Peyer's patch (tissue), 4 donors: Measurements from ENCODE around the gene IFT172. TPM values are rescaled to one million over a fixed set of nuclear protein-coding genes. Genes with fewer than 3 reads are reported as not detected.
A peak's percentile ranks its signal among the peaks of the same experiment; 100 is the strongest.

ENCODE experiments used
- DNase-seq, 3 donors: peaks; one replicate each; pipeline ENCODE4 v3.0.0-alpha.2; 2017 to 2019
- H3K27ac ChIP-seq, 4 donors: fragments of 200-600 bp; sonication (generic); one replicate each; pipeline ENCODE4 v1.5.1; 2016 to 2019
- H3K27me3 ChIP-seq, 2 donors: fragments of 200-600 bp; sonication (generic); one replicate each; pipeline ENCODE4 v1.5.1; 2019
- H3K36me3 ChIP-seq, 3 donors: fragments of 200-600 bp; sonication (generic); one replicate each; pipeline ENCODE4 v1.5.1; 2016 to 2019
- H3K4me1 ChIP-seq, 4 donors: fragments of 200-600 bp; sonication (generic); one replicate each; pipeline ENCODE4 v1.5.1; 2016 to 2019
- H3K4me3 ChIP-seq, 4 donors: fragments of 200-600 bp; sonication (generic); 1 replicate in 3 of 4; 2 replicates in 1 of 4; pipeline ENCODE4 v1.5.1; 2016 to 2019; ENCODE audit warnings: mild to moderate bottlenecking in 1 of 4
- H3K9me3 ChIP-seq, 4 donors: fragments of 200-600 bp; sonication (generic); one replicate each; pipeline ENCODE4 v1.5.1; 2016 to 2019; ENCODE audit warnings: mild to moderate bottlenecking in 1 of 4
- POLR2A ChIP-seq, 2 donors: fragments of 450-650 bp; IDR thresholded peaks; one replicate each; pipeline ENCODE4 v1.5.1; 2017; ENCODE audit warnings: antibody characterized with exemption in 2 of 2, mild to moderate bottlenecking in 2 of 2, moderate library complexity in 2 of 2
- total RNA-seq, 4 donors: library from RNA; depleted of rRNA; stranded (reverse); fragments of >200 nt; gene quantifications; one replicate each; pipeline ENCODE4 v1.1.0, GENCODE V29; 2016
- TF ChIP-seq, protein P1 (sequence below), 6 experiments: fragments of 450-650 bp in 4 of 6; fragments of 200-600 bp in 2 of 6; sonication (generic) in 1 of 6; IDR thresholded peaks; one replicate each; pipeline ENCODE4 v1.5.1; 2017 to 2019; ENCODE audit warnings: antibody characterized with exemption in 6 of 6, mild to moderate bottlenecking in 3 of 6, moderate library complexity in 1 of 6

The IFT172 gene
- total RNA-seq, 4 donors from 2014 or later, result 38.8 to 86.5 (median 65.3) TPM

GRCh38 chr2:27420996-27421395, 68.5 kb downstream of the IFT172 start:
- Histone ChIP-seq H3K36me3 (no peaks in the 10 kb centered on the region), H3K4me1 (peaks cover 0 to 4% (median 0%) of the 10 kb centered on the region in 4 donors), H3K9me3 (no peaks in the 10 kb centered on the region), H3K4me3 (no peak overlapping the region), H3K27ac (no peak overlapping the region), H3K27me3 (no peaks in the 10 kb centered on the region)
- no peak for DNase-seq
- TF ChIP-seq POLR2A (IDR thresholded peaks at IDR 0.05), result no peak
- TF ChIP-seq, protein P1, sequence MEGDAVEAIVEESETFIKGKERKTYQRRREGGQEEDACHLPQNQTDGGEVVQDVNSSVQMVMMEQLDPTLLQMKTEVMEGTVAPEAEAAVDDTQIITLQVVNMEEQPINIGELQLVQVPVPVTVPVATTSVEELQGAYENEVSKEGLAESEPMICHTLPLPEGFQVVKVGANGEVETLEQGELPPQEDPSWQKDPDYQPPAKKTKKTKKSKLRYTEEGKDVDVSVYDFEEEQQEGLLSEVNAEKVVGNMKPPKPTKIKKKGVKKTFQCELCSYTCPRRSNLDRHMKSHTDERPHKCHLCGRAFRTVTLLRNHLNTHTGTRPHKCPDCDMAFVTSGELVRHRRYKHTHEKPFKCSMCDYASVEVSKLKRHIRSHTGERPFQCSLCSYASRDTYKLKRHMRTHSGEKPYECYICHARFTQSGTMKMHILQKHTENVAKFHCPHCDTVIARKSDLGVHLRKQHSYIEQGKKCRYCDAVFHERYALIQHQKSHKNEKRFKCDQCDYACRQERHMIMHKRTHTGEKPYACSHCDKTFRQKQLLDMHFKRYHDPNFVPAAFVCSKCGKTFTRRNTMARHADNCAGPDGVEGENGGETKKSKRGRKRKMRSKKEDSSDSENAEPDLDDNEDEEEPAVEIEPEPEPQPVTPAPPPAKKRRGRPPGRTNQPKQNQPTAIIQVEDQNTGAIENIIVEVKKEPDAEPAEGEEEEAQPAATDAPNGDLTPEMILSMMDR (IDR thresholded peaks at IDR 0.05), result no peak

- no peak for DNase-seq
- no peaks in the 10 kb centered on the region for H3K9me3 ChIP-seq
- H3K36me3 ChIP-seq, result no peaks in the 10 kb centered on the region
- H3K4me3 ChIP-seq, result no peak overlapping the region
- H3K27ac ChIP-seq, result no peak overlapping the region
- no peaks in the 10 kb centered on the region for H3K4me1 ChIP-seq
- no peaks in the 10 kb centered on the region for H3K27me3 ChIP-seq
- no peak for TF ChIP-seq POLR2A (IDR thresholded peaks at IDR 0.05)
- TF ChIP-seq, protein P1 (IDR thresholded peaks at IDR 0.05), result no peak
Measured at GRCh38 chr2:27416151-27416550, 73.4 kb downstream of the IFT172 start.

- Histone ChIP-seq H3K27me3 (no peaks in the 10 kb centered on the region), H3K27ac (no peak overlapping the region), H3K36me3 (no peaks in the 10 kb centered on the region), H3K4me3 (no peak overlapping the region), H3K4me1 (peaks cover 0 to 16% (median 3%) of the 10 kb centered on the region in 4 donors), H3K9me3 (no peaks in the 10 kb centered on the region)
- TF ChIP-seq, protein P1 (IDR thresholded peaks at IDR 0.05), result no peak
- TF ChIP-seq POLR2A (IDR thresholded peaks at IDR 0.05), result no peak
- DNase-seq, result no peak
Measured at GRCh38 chr2:27412419-27413152, 77.0 kb downstream of the IFT172 start.

DNA sequence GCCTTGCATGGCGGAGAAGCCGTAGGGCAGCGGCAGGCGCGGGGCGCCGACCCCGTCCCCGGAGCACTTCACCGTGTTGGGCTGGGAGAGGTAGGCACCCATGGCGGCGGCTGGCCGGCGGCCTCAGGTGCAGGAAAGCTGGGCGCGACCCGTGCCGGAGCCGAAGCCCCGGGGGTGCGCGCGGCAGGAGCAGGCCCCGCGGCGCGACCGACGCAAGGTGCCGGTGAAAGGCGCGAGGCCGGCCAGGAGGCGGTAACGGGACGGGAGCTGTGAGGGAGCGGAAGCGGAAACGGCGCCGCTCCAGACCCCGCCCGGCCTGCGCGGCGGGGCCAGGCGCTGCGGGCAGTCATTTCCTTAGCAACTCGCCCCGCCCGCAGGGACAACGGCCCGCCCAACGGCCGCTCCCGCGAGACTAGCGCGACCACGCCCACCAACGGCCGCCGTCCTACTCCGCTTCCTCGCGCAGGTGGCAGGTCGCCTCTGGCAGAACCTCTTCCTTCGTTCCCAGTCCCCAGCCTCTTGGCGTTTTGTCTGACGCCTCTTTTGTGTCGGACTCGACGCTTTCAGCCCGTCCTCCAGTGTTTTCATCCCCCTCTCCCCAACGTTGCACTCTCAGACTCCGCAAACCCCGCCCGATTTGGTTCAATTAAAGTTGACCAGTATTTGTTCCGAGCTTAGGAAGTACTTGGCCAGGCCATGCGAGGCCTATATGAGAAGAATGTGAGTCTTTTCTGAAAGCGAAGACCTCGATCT, 80.0 kb downstream of the IFT172 start, which contains the start of gene PPM1G:
PPM1G (minus strand) TSS at position 271 of the 753 bp plus-strand sequence; CDS start at position 102, 169 bp downstream.
- peaks cover 0 to 23% (median 3%) of the 10 kb centered on the region in 4 donors for H3K4me1 ChIP-seq
- H3K9me3 ChIP-seq, result no peaks in the 10 kb centered on the region
- H3K27ac ChIP-seq, result peak within 1 kb of the TSS; percentile 76 to 91 (median 85)
- TF ChIP-seq POLR2A (IDR thresholded peaks at IDR 0.05), result peak; percentile 61 to 65
- TF ChIP-seq, protein P1 (IDR thresholded peaks at IDR 0.05), result peak in 2 of 6 experiments; percentile 16 to 26
- no peaks in the 10 kb centered on the region for H3K27me3 ChIP-seq
- DNase-seq, result peak; percentile 92 to 99 (median 98)
- peak within 1 kb of the TSS; percentile 84 to 99 (median 92) for H3K4me3 ChIP-seq
- no peaks in the 10 kb centered on the region for H3K36me3 ChIP-seq

- Histone ChIP-seq H3K4me3 (peak overlapping the region; percentile 84 to 99 (median 92)), H3K4me1 (peaks cover 0 to 23% (median 3%) of the 10 kb centered on the region in 4 donors), H3K9me3 (no peaks in the 10 kb centered on the region), H3K36me3 (no peaks in the 10 kb centered on the region), H3K27me3 (no peaks in the 10 kb centered on the region), H3K27ac (peak overlapping the region; percentile 76 to 91 (median 85))
- DNase-seq, result no peak
- no peak for TF ChIP-seq POLR2A (IDR thresholded peaks at IDR 0.05)
- TF ChIP-seq, protein P1 (IDR thresholded peaks at IDR 0.05), result no peak
Measured at GRCh38 chr2:27408601-27409320, 80.8 kb downstream of the IFT172 start.
